D721Med (cell line): Measurements from ENCODE around the gene SMIM45.
"Not testable (repeated sequence)": the region's sequence is repeated elsewhere in the genome, so short reads cannot be mapped to it uniquely, and the experiment has no call there.

ENCODE experiments used
- DNase-seq: peaks from one replicate; pipeline ENCODE4 v3.0.0; 2011; ENCODE audit warnings: low spot score; ENCODE audit not compliant: insufficient read length
- FAIRE-seq: peaks from 2 replicates; lab custom pipeline; 2011; peaks lifted over from hg19 to GRCh38; lab: Jason Lieb, UNC
- TF ChIP-seq, protein P1 (sequence below): IDR thresholded peaks from 2 replicates; pipeline ENCODE4 v1.5.1; 2012; ENCODE audit warnings: mild to moderate bottlenecking, control low read depth; ENCODE audit not compliant: insufficient read depth; ENCODE audit errors: missing control alignments

SMIM45 gene

DNA sequence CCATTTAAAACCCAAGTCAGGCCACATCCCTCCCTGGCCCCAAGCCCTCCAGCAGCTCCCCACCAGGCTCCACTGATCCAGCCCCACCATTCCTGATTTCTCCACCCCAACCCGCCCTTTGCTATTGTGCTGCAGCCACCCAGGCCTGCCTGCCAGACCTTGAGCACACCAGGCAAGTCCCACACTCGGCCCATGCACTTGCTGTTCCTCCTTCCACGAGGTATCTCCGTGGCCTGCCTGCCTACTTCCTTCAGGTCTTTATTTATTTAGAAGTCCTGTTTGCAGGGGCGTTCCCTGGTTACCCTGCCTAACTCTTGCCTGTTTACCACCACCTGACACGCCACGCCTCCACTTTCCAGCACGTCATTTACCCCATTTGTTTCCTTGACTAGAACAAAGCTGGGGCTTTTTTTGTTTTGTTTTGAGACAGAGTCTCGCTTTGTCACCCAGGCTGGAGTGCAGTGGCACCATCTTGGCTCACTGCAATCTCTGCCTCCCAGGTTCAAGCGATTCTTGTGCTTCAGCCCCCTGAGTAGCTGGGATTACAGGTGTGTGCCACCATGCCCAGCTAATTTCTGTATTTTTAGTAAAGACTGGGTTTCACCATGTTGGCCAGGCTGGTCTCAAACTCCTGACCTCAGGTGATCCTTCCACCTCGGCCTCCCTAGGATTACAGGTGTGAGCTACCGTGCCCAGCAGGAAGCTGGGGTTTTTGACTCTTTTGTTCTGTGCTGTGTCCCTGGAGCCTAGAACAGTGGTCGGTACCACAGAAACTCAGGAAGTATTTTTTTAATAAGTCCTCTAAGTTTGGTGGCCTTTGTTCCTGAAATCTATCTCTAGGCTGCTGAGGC is 11.7 kb upstream of the SMIM45 start:
- DNase-seq (no peak), FAIRE-seq (no peak)
- TF ChIP-seq, protein P1, sequence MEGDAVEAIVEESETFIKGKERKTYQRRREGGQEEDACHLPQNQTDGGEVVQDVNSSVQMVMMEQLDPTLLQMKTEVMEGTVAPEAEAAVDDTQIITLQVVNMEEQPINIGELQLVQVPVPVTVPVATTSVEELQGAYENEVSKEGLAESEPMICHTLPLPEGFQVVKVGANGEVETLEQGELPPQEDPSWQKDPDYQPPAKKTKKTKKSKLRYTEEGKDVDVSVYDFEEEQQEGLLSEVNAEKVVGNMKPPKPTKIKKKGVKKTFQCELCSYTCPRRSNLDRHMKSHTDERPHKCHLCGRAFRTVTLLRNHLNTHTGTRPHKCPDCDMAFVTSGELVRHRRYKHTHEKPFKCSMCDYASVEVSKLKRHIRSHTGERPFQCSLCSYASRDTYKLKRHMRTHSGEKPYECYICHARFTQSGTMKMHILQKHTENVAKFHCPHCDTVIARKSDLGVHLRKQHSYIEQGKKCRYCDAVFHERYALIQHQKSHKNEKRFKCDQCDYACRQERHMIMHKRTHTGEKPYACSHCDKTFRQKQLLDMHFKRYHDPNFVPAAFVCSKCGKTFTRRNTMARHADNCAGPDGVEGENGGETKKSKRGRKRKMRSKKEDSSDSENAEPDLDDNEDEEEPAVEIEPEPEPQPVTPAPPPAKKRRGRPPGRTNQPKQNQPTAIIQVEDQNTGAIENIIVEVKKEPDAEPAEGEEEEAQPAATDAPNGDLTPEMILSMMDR, result no peak

DNA sequence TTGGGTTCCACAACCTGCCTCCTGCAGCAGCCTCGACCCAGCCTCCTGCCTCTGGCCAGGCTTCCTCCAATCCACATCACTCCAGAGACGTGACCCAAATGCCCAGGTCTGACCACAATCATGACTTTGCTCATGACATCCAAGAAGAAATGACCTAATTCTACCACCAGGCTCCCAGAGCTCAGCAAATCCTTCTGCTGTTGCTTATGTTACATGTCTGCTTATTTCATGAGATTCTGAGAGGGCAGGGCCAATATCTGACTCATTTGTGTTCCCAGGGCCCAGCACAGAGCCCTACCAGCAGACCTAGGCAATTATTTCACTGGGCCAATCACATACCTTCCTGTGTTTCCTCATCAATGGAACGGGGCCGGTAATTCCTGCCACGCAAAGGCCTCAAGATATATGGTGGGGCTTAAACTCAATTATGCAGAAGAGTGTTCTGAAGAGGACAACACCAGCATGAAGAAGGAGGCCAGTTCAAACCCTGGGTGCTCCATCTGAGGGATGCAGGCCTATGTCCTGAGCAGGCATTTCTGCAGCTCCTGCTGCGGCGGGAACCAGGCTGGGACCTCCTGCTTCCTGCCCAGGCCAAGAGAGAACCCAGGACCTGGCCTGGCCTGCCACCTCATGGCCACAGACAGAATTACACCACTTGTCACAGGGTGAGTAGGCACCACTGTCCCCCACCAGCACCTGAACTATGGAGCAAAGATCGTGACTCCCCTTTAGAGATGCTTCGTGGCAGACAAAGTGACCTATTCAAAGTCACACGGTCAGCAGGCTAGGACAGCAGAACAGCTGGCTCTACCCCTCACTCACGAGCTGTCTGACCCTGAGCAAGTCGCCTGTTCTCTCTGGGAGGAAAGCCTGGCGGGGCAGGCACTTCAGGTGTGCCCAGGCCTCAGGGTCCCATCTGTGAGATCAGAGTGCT is 10.9 kb upstream of the SMIM45 start:
- DNase-seq (no peak), FAIRE-seq (no peak)
- TF ChIP-seq, protein P1, result peak; percentile 94

DNA sequence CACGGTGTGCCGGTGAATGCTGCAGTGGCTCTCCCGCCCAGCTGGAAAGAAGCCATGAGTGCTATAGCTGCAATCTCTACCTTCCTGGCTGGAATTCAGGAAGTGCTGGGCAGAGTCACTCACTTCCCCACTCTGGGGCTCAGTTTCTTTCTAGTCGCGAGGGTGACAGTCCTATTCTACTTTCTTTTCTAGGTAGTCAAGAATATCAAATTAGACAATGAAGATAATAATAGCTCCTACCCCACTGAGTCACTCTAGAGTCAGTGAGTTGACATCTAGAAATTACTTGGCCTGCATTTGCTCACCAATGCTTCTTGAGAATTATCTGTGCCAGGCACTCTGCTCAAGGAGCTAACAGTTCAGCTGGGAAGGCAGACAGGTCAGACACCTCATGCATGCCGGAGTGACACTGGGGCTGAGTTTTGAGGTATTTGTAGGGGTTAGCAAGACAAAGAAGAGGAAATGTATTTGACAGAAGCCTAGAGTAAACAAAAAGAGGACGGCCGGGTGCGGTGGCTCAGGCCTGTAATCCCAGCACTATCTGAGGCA is 8.2 kb upstream of the SMIM45 start:
- TF ChIP-seq, protein P1, result no peak
- DNase-seq (no peak), FAIRE-seq (no peak)

DNA sequence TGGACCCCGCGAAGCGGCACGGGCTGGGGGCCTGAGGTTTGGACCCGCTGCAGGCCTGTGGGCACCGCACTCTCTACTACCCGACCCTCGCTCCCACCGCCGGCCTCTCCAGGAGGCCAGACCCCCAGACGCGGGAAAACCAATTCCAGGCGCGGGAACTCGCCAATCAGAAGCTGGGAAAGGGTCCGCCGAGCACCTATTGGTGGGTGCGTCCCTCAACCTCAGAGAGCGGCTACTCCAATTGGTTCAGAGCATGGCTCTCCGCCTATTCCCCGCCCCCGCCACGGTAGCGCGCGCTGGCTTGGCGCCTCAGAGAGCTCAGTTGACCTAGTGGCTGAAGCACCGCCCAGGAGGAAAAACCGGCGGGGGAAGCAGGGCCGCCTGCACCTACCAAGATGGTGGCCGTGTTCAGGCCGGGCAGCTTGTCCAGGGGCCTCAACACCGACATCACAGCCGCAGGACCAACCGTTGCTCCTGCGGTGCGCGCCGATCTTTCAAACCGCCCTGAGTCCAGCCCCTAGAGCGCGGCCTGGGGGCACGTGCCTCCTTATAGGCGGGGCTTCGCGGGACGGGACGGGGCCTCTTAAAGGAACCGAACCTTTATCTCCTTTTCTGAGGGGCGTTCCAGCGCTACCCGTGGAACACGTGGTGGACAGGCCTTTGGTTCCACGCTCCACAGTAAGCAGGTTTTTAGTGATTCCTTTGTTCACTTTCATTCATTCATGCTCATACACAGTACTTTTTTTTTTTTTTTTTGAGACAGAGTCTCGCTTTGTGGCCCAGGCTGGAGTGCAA is 5.1 kb upstream of the SMIM45 start, which contains the start of gene CENPM:
CENPM (minus strand) TSS at position 524 of the 795 bp plus-strand sequence; CDS start at position 448, 76 bp downstream.
- TF ChIP-seq, protein P1, result no peak
- DNase-seq (peak; percentile 36), FAIRE-seq (no peak)

DNA sequence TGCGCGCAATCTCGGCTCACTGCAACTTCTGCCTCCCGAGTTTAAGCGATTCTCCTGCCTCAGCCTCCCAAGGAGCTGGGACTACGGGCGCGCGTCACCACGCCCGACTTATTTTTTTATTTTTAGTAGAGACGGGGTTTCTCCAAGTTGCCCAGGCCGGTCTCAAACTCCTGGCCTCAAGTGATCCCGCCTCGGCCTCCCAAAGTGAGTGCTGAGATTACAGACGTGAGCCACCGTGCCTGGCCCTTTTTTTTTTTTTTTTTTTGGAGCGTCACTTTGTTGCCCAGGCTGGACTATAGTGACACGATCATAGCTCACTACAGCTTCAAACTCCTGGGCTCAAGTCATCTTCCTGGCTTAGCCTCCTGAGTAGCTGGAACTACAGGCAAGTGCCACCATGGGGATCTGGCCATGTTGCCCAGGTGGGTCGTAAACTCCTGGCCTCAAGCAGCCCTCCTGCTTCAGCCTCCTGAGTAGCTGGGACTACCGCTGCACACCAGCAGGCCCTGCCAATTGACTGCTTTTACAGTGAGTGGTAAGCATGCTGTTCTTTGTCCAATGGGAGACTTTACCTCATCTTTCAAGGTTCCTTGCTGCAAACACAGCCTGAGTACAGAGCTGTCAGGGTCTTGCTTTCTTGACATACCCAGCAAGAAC is 4.4 kb upstream of the SMIM45 start:
- FAIRE-seq (no peak), DNase-seq (no peak)
- TF ChIP-seq, protein P1, result no peak

DNA sequence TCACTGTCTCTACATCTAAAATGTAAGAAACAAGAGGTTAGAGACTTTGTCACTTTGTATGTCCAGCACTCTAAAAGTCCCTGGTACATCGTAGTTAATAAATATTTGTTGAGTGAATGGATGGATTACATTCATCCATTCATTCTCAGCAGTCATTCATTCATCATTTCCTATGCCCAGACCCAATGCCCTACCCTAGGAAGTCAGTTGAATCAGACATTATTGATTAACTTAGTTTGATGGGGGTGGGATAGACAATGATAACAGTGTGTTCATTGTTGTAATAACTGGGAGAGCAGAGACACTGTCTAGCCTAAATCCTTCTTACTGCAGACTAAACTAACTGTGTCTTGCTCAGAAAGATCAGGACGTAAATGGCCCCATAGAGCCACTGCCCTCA is 3.8 kb upstream of the SMIM45 start:
- TF ChIP-seq, protein P1, result no peak
- no peak for DNase-seq
- no peak for FAIRE-seq

DNA sequence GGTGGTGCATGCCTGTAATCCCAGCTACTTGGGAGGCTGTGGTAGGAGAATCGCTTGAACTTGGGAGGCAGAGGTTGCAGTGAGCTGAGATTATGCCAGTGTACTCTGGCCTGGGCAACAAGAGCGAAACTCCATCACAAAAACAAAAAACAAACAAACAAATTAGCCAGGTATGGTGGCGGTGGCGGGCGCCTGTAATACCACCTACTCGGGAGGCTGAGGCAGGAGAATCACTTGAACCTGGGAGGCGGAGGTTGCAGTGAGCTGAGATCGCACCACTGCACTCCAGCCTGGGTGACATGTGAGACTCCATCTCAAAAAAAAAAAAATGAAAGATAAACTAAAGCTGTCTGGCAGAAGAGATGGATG is 3.0 kb upstream of the SMIM45 start:
- not testable (repeated sequence) for FAIRE-seq, DNase-seq
